ENCODE data around the gene S100A9.

- TF ChIP-seq CTCF (IDR thresholded peaks at IDR 0.05) (no peak), TCF7L2 (IDR thresholded peaks at IDR 0.05; ENCODE audit: low read depth, low read length) (no peak), POLR2AphosphoS5 (IDR thresholded peaks at IDR 0.05; ENCODE audit: low read depth, low read length) (no peak)
These were observed 29.3 kb downstream of the S100A9 start for GRCh38 chr1:153387001-153387400.

Measured in Panc1 (cell line).